SK-N-SH (cell line): Measurements from ENCODE around the gene LCMT2. TPM values are rescaled to one million over a fixed set of nuclear protein-coding genes. Genes with fewer than 3 reads are reported as not detected.

Experiments used
- CTCF ChIA-PET: fragments of 300-600, 350-600 bp; formaldehyde crosslinking; extraction: SDS; loops from one replicate; lab custom pipeline; 2021; lab: Yijun Ruan, JAX
- POLR2A ChIA-PET: fragments of 350-600 bp; sonication (Branson Sonifier 250); formaldehyde crosslinking; extraction: SDS; loops from one replicate; lab custom pipeline; 2020; ENCODE audit warnings: antibody characterized with exemption, inconsistent platforms; lab: Yijun Ruan, JAX
- DNase-seq: peaks from one replicate; pipeline ENCODE4 v3.0.0; 2012
- H2AFZ ChIP-seq: fragments of 200-600 bp; sonication (generic); 2 replicates; pipeline ENCODE4 v1.8.1; 2016; ENCODE audit warnings: antibody characterized with exemption, mild to moderate bottlenecking, low read depth
- H3F3A ChIP-seq: fragments of 200-600 bp; sonication (generic); replicated peaks from 2 replicates; pipeline ENCODE3; 2016; ENCODE audit warnings: antibody characterized with exemption, mild to moderate bottlenecking; ENCODE audit not compliant: insufficient read depth
- H3K27ac ChIP-seq, 2 experiments: fragments of 200-500 bp in 1 of 2; fragments of 200-600 bp in 1 of 2; sonication (Bioruptor generic) in 1 of 2; sonication (generic), shearing (Covaris generic) in 1 of 2; 2 replicates each; pipeline versions ENCODE4 v1.5.1 to v1.6.1; 2014 to 2016; ENCODE audit warnings: low read depth in 2 of 2, inconsistent platforms in 1 of 2, low read length in 1 of 2, mild to moderate bottlenecking in 1 of 2, mixed read lengths in 1 of 2
- H3K27me3 ChIP-seq: fragments of 200-600 bp; sonication (generic), shearing (Covaris generic); 2 replicates; pipeline ENCODE4 v1.6.1; 2016; ENCODE audit warnings: mixed run types; ENCODE audit not compliant: insufficient read depth
- H3K36me3 ChIP-seq, 2 experiments: fragments of 200-500 bp in 1 of 2; fragments of 200-600 bp in 1 of 2; sonication (Bioruptor generic) in 1 of 2; sonication (generic) in 1 of 2; replicated peaks in 1 of 2; 2 replicates each; pipeline versions ENCODE3 to v1.5.1; 2014 to 2016; ENCODE audit warnings: low read length in 1 of 2, mild to moderate bottlenecking in 1 of 2; ENCODE audit not compliant: insufficient read depth in 2 of 2, control insufficient read depth in 1 of 2
- H3K4me1 ChIP-seq, 2 experiments: fragments of 200-500 bp in 1 of 2; fragments of 200-600 bp in 1 of 2; sonication (Bioruptor generic) in 1 of 2; sonication (generic), shearing (Covaris generic) in 1 of 2; 2 replicates each; pipeline versions ENCODE4 v1.5.1 to v1.6.1; 2014 to 2016; ENCODE audit warnings: low read depth in 1 of 2, low read length in 1 of 2, mixed run types in 1 of 2; ENCODE audit not compliant: insufficient read depth in 2 of 2, control insufficient read depth in 1 of 2
- H3K4me2 ChIP-seq: fragments of 200-600 bp; sonication (generic), shearing (Covaris generic); 2 replicates; pipeline ENCODE4 v1.6.1; 2017; ENCODE audit warnings: mixed run types
- H3K4me3 ChIP-seq, 2 experiments: fragments of 200-500 bp in 1 of 2; fragments of 200-600 bp in 1 of 2; sonication (Bioruptor generic) in 1 of 2; sonication (generic), shearing (Covaris generic) in 1 of 2; 2 replicates each; pipeline versions ENCODE4 v1.5.1 to v1.8.1; 2014 to 2016; ENCODE audit warnings: low read depth in 2 of 2, inconsistent platforms in 1 of 2, low read length in 1 of 2, mild to moderate bottlenecking in 1 of 2, mixed read lengths in 1 of 2, moderate library complexity in 1 of 2
- H3K79me2 ChIP-seq: fragments of 200-600 bp; sonication (generic); 2 replicates; pipeline ENCODE4 v1.8.1; 2017; ENCODE audit warnings: mild to moderate bottlenecking; ENCODE audit not compliant: insufficient read depth
- H3K9ac ChIP-seq: fragments of 200-600 bp; sonication (generic); 2 replicates; pipeline ENCODE4 v1.6.1; 2017; ENCODE audit warnings: mixed run types
- H3K9me2 ChIP-seq: fragments of 200-600 bp; sonication (generic); 2 replicates; pipeline ENCODE4 v1.6.1; 2017; ENCODE audit warnings: mixed run types
- H3K9me3 ChIP-seq: fragments of 200-600 bp; sonication (generic); 2 replicates; pipeline ENCODE4 v1.6.1; 2017; ENCODE audit warnings: mixed run types, mild to moderate bottlenecking, moderate library complexity
- H4K20me1 ChIP-seq: fragments of 200-600 bp; sonication (generic); 2 replicates; pipeline ENCODE4 v1.6.1; 2017; ENCODE audit warnings: mild to moderate bottlenecking, mixed run types; ENCODE audit not compliant: insufficient read depth
- CHD2 ChIP-seq: fragments of 150-350 bp; IDR thresholded peaks from 2 replicates; pipeline ENCODE4 v1.6.1; 2018; ENCODE audit warnings: low read length; ENCODE audit not compliant: partially characterized antibody
- EZH2phosphoT487 ChIP-seq: fragments of 200-600 bp; sonication (generic); IDR thresholded peaks from 2 replicates; pipeline ENCODE4 v1.6.1; 2017; ENCODE audit warnings: low read depth, mixed run types, mild to moderate bottlenecking, antibody characterized with exemption, moderate library complexity, borderline replicate concordance
- FOXJ3 ChIP-seq: sonication (generic); formaldehyde crosslinking; IDR thresholded peaks from 2 replicates; pipeline ENCODE4 v1.5.1; 2020; ENCODE audit warnings: mild to moderate bottlenecking, missing genetic modification reagents
- FOXM1 ChIP-seq: IDR thresholded peaks from 2 replicates; pipeline ENCODE4 v1.4.0; 2012; ENCODE audit warnings: low read depth, mild to moderate bottlenecking
- GATA2 ChIP-seq: sonication (generic); formaldehyde crosslinking; IDR thresholded peaks from 2 replicates; pipeline ENCODE4 v1.5.0; 2020; ENCODE audit warnings: mild to moderate bottlenecking, missing genetic modification reagents
- MAX ChIP-seq: IDR thresholded peaks from 2 replicates; pipeline ENCODE4 v1.4.0; 2012; ENCODE audit warnings: low read depth
- MEF2A ChIP-seq: IDR thresholded peaks from 2 replicates; pipeline ENCODE4 v1.4.0; 2012; ENCODE audit warnings: low read depth, borderline replicate concordance
- NFIC ChIP-seq: IDR thresholded peaks from 2 replicates; pipeline ENCODE4 v1.4.0; 2012; ENCODE audit warnings: borderline replicate concordance
- NRF1 ChIP-seq: IDR thresholded peaks from 2 replicates; pipeline ENCODE4 v1.6.1; 2012; ENCODE audit warnings: low read depth, mild to moderate bottlenecking, low read length
- POLR2AphosphoS5 ChIP-seq: IDR thresholded peaks from 2 replicates; pipeline ENCODE4 v1.6.1; 2012; ENCODE audit warnings: low read depth, low read length
- RAD21 ChIP-seq: IDR thresholded peaks from 2 replicates; pipeline ENCODE4 v1.6.1; 2012; ENCODE audit warnings: mild to moderate bottlenecking, low read length
- RXRA ChIP-seq: IDR thresholded peaks from 2 replicates; pipeline ENCODE4 v1.4.0; 2012; ENCODE audit warnings: low read depth, mild to moderate bottlenecking, borderline replicate concordance
- TAF1 ChIP-seq: IDR thresholded peaks from 2 replicates; pipeline ENCODE4 v1.6.1; 2012; ENCODE audit warnings: low read depth, mild to moderate bottlenecking, low read length, moderate library complexity, borderline replicate concordance
- USF1 ChIP-seq: IDR thresholded peaks from 2 replicates; pipeline ENCODE4 v1.4.0; 2012; ENCODE audit warnings: low read depth, borderline replicate concordance
- YY1 ChIP-seq: IDR thresholded peaks from 2 replicates; pipeline ENCODE4 v1.4.0; 2012; ENCODE audit warnings: low read depth, mild to moderate bottlenecking
- ZBTB33 ChIP-seq: IDR thresholded peaks from 2 replicates; pipeline ENCODE4 v1.4.0; 2012; ENCODE audit warnings: low read depth, borderline replicate concordance
- WGBS: methylation state at CpG from one replicate; pipeline ENCODE4 v1.1.6; 2017; ENCODE audit warnings: low lambda C conversion rate; 5-methylcytosine and 5-hydroxymethylcytosine counted together
- polyA plus RNA-seq, 3 experiments: library from polyadenylated mRNA; depleted of rRNA; stranded (reverse); fragments of >200 nt; gene quantifications; 2 replicates each; pipeline ENCODE4 v1.2.3, GENCODE V29; 2012
- TF ChIP-seq, protein P1 (sequence below): fragments of 200-600 bp; sonication (generic); IDR thresholded peaks from 2 replicates; pipeline ENCODE4 v1.6.1; 2017; ENCODE audit warnings: antibody characterized with exemption, mild to moderate bottlenecking, moderate library complexity

Gene LCMT2
- polyA plus RNA-seq, 1 of the 3 experiments (the other 2 are of a cell fraction), result 7.1 TPM

GRCh38 chr15:43281926-43282602, 48.3 kb downstream of the LCMT2 start:
- H3K36me3 ChIP-seq, result no peaks in the 10 kb centered on the region
- H3K79me2 ChIP-seq, result no peaks in the 10 kb centered on the region
- no peak overlapping the region for H3K9ac ChIP-seq
- H3K4me1 ChIP-seq, result no peaks in the 10 kb centered on the region
- H3K27me3 ChIP-seq, result peaks cover 17% of the 10 kb centered on the region
- no peak for DNase-seq
- H3K27ac ChIP-seq, result no peak overlapping the region
- ChIA-PET POLR2A (no interaction called here), CTCF (interaction anchor here (1.5 to 10.8 kb wide), 3 partner anchors 14 to 95 kb away, joined by 4 to 167 read pairs (median 5); no protein-coding TSS in a partner anchor)
- 55% methylated on average over 4 of the region's 12 CpGs for WGBS
- H2AFZ ChIP-seq, result no peak overlapping the region
- no peaks in the 10 kb centered on the region for H4K20me1 ChIP-seq
- no peaks in the 10 kb centered on the region for H3F3A ChIP-seq
- H3K9me3 ChIP-seq, result no peaks in the 10 kb centered on the region
- TF ChIP-seq TAF1, result no peak
- TF ChIP-seq RXRA, result no peak
- TF ChIP-seq MEF2A, result no peak
- no peak for TF ChIP-seq RAD21
- H3K9me2 ChIP-seq, result no peaks in the 10 kb centered on the region
- no peak overlapping the region for H3K4me3 ChIP-seq
- no peak overlapping the region for H3K4me2 ChIP-seq

GRCh38 chr15:43280996-43281395, 49.4 kb downstream of the LCMT2 start:
- H3K27ac ChIP-seq, result no peak overlapping the region
- no peak overlapping the region for H2AFZ ChIP-seq
- no peaks in the 10 kb centered on the region for H3F3A ChIP-seq
- no peaks in the 10 kb centered on the region for H3K79me2 ChIP-seq
- H3K4me2 ChIP-seq, result no peak overlapping the region
- no peak for DNase-seq
- no peaks in the 10 kb centered on the region for H4K20me1 ChIP-seq
- 84% methylated on average over 7 of the region's 7 CpGs for WGBS
- no peaks in the 10 kb centered on the region for H3K36me3 ChIP-seq
- no peak for TF ChIP-seq CHD2
- H3K4me3 ChIP-seq, result no peak overlapping the region
- no peaks in the 10 kb centered on the region for H3K4me1 ChIP-seq
- H3K9me3 ChIP-seq, result no peaks in the 10 kb centered on the region
- CTCF ChIA-PET, result interaction anchor here (0.8 to 10.8 kb wide), 3 partner anchors 13 to 53 kb away, joined by 3 to 167 read pairs (median 4); no protein-coding TSS in a partner anchor
- H3K9ac ChIP-seq, result no peak overlapping the region
- H3K9me2 ChIP-seq, result no peaks in the 10 kb centered on the region
- POLR2A ChIA-PET, result no interaction called here
- peaks cover 17% of the 10 kb centered on the region for H3K27me3 ChIP-seq

DNA sequence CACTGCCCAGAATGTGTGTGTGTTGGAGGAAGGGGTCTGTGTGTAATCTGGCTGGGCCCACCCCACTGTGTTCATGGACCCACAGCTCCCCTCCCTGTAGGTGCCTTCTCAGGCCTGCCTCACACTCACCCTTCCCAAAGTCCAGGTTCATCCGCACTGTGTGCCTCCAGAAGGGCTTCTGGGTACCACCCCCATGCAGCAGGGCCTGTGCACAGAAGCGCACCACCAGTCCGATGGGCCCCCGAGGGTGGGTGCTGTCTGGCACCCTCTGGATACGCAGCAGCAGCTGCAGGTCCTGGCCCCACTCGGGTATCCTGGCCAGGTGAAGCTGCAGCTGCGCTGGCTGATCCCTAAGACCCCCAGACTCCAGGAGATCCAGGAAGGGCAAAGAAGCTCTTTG, 50.9 kb downstream of the LCMT2 start:
- H3K27ac ChIP-seq, result no peak overlapping the region
- no peak overlapping the region for H2AFZ ChIP-seq
- H3F3A ChIP-seq, result no peaks in the 10 kb centered on the region
- TF ChIP-seq POLR2AphosphoS5 (no peak), ZBTB33 (no peak), GATA2 (CRISPR knock-in tag) (no peak), NRF1 (no peak), MAX (no peak), YY1 (no peak), RXRA (no peak), NFIC (no peak), EZH2phosphoT487 (no peak), RAD21 (no peak), USF1 (no peak), FOXJ3 (CRISPR knock-in tag) (no peak), FOXM1 (no peak)
- TF ChIP-seq, protein P1, sequence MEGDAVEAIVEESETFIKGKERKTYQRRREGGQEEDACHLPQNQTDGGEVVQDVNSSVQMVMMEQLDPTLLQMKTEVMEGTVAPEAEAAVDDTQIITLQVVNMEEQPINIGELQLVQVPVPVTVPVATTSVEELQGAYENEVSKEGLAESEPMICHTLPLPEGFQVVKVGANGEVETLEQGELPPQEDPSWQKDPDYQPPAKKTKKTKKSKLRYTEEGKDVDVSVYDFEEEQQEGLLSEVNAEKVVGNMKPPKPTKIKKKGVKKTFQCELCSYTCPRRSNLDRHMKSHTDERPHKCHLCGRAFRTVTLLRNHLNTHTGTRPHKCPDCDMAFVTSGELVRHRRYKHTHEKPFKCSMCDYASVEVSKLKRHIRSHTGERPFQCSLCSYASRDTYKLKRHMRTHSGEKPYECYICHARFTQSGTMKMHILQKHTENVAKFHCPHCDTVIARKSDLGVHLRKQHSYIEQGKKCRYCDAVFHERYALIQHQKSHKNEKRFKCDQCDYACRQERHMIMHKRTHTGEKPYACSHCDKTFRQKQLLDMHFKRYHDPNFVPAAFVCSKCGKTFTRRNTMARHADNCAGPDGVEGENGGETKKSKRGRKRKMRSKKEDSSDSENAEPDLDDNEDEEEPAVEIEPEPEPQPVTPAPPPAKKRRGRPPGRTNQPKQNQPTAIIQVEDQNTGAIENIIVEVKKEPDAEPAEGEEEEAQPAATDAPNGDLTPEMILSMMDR, result no peak
- no peaks in the 10 kb centered on the region for H3K9me2 ChIP-seq
- WGBS, result 39% methylated on average over 5 of the region's 7 CpGs
- H3K36me3 ChIP-seq, result no peaks in the 10 kb centered on the region
- no peak overlapping the region for H3K4me3 ChIP-seq
- no peaks in the 10 kb centered on the region for H3K79me2 ChIP-seq
- DNase-seq, result no peak
- H3K9me3 ChIP-seq, result no peaks in the 10 kb centered on the region
- POLR2A ChIA-PET, result interaction anchor here (0.6 kb wide), 1 partner anchor 205 kb away, joined by 8 read pairs; no protein-coding TSS in a partner anchor
- H4K20me1 ChIP-seq, result no peaks in the 10 kb centered on the region
- CTCF ChIA-PET, result interaction anchor here (1.0 to 10.8 kb wide), 3 partner anchors 10 to 576 kb away, joined by 3 to 167 read pairs (median 3); no protein-coding TSS in a partner anchor
- H3K27me3 ChIP-seq, result peaks cover 17% of the 10 kb centered on the region
- H3K9ac ChIP-seq, result no peak overlapping the region
- no peak overlapping the region for H3K4me2 ChIP-seq
- H3K4me1 ChIP-seq, result no peaks in the 10 kb centered on the region
